H1 (cell line): ENCODE data around the gene CALU. TPM values are rescaled to one million over a fixed set of nuclear protein-coding genes. Genes with fewer than 3 reads are reported as not detected.

Experiments used
- BACH1 ChIP-seq: IDR thresholded peaks from 2 replicates; pipeline ENCODE4 v1.6.1; 2012; ENCODE audit warnings: low read length, improper control_type of control experiment
- CTBP2 ChIP-seq: IDR thresholded peaks from 2 replicates; pipeline ENCODE4 v1.7.0; 2011; ENCODE audit warnings: borderline replicate concordance, mild to moderate bottlenecking, moderate library complexity, mixed read lengths, low read length; ENCODE audit not compliant: insufficient read depth, insufficient read length
- GTF2F1 ChIP-seq: IDR thresholded peaks from 2 replicates; pipeline ENCODE4 v1.6.1; 2012; ENCODE audit warnings: low read depth, low read length, improper control_type of control experiment, borderline replicate concordance
- KDM4A ChIP-seq: IDR thresholded peaks from one replicate; pipeline ENCODE4 v1.7.1; 2012; ENCODE audit warnings: low read depth, mild to moderate bottlenecking, moderate library complexity, low read length, inconsistent platforms; ENCODE audit not compliant: severe bottlenecking
- SP2 ChIP-seq: IDR thresholded peaks from 2 replicates; pipeline ENCODE4 v1.6.1; 2012; ENCODE audit warnings: mild to moderate bottlenecking, low read length, inconsistent platforms
- TCF12 ChIP-seq: IDR thresholded peaks from 2 replicates; pipeline ENCODE4 v1.6.1; 2011; ENCODE audit warnings: low read depth, mild to moderate bottlenecking, low read length
- polyA plus RNA-seq, 7 experiments: library from polyadenylated mRNA; depleted of rRNA in 3 of 7; stranded (reverse) in 5 of 7; unstranded in 2 of 7; fragments of >200 nt in 5 of 7; fragments of 200-250 nt in 2 of 7; gene quantifications; 1 replicate in 5 of 7; 2 replicates in 1 of 7; 4 replicates in 1 of 7; pipeline versions ENCODE4 v1.2.1 to v1.2.3, GENCODE V29; 2011 to 2013; ENCODE audit warnings: missing spikeins in 2 of 7, mixed read lengths in 2 of 7
- total RNA-seq: library from RNA; stranded (reverse); fragmentation: NEBNext Ultra II Directional; extraction: Animal tissue kit (Norgen Biotek cat#: 25700); gene quantifications from 2 replicates; pipeline ENCODE4 v1.2.1, GENCODE V29; 2021

CALU gene
- total and polyA plus RNA-seq, 2 of the 8 experiments (the other 6 are each of a cell fraction or from before 2014, with no cell fraction given) = 67.2 to 170 TPM

DNA sequence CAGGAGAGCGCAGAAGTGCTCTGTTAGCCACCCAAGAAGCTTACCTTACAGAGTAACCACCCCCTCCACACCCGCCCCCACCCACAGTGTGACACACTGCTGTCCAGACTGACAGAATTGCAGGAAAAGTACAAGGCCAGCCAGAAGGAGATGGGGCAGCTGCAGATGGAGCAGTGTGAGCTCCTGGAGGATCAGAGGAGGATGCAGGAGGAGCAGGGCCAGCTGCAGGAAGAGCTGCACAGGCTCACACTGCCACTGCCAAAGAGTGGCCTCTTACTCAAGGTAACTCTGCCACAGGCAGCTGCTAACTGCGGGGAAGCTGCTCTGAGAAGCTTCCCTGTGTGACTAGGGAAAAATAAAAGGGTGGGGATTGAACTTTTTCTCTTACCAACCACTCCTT, 70.2 kb downstream of the CALU start (continued):
- TF ChIP-seq KDM4A (no peak), BACH1 (no peak), TCF12 (no peak), GTF2F1 (no peak), CTBP2 (no peak), SP2 (no peak)
